ENCODE data around the gene NR1I3. TPM values are rescaled to one million over a fixed set of nuclear protein-coding genes. Genes with fewer than 3 reads are reported as not detected.

NR1I3 gene
- total and polyA plus RNA-seq, 2 donors (not counting 1 experiment from before 2014, with no cell fraction given), result not detected

DNA sequence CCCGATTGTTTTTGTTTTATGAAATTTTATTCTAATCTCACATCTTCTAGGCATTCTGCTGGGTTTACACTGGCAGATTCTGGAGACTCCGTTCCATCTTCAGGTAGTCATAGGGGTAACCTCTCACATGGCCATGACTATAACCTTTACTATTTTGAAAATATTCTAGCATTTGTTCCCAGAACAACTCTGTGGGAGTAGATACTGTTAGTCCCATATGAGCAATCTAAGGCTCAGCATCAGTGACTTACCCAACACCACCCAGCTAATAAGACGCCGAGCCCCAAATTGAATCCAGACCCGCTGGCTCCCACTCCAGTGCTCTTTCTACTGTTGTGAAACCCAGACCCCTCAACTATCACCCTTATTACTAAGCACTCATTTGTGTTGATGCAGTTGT, 49.0 kb downstream of the NR1I3 start:
- WGBS (ENCODE audit: insufficient coverage), result 100% methylated on average over 2 of the region's 5 CpGs
- H3K27me3 Mint-ChIP-seq, result no peaks in the 10 kb centered on the region

DNA sequence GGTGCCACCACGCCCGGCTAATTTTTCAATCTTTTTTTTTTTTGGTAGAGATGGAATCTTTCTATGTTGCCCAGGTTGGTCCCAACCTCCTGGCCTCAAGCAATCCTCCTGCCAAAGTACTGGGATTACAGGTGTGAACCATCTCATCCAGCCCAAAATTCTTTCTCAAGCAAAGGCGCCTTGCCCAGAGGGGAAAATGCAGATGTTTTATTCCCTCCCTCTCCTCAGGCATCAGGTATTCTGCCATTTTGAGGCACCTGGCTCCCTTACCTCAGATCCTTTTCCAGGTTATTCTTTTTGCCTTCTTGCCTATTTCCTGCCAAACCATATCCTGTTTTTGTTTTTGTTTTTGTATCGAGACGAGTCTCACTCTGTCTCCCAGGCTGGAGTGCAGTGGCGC, 49.6 kb downstream of the NR1I3 start:
- Mint-ChIP-seq H3K27me3 (no peaks in the 10 kb centered on the region), H3K4me3 (no peak overlapping the region), H3K4me1 (peaks cover 73% of the 10 kb centered on the region), H3K27ac (peak overlapping the region; percentile 43), H3K9me3 (ENCODE audit: insufficient read depth) (no peaks in the 10 kb centered on the region)
- no peak for DNase-seq
- H3K4me1 ChIP-seq (ENCODE audit: control insufficient read depth in 2 of 2, insufficient read depth in 2 of 2, low read length in 2 of 2), result peaks cover 67 to 82% of the 10 kb centered on the region in 2 donors
- intact Hi-C loops (cut with micrococcal nuclease), result loop anchor here (5.0 kb wide), 1 partner anchor 36 kb away; the partner anchor contains the start of gene UFC1
- peaks cover 26% of the 10 kb centered on the region for H3K79me2 ChIP-seq (ENCODE audit: control insufficient read depth, insufficient read depth, low read length)
- H2AFZ ChIP-seq (ENCODE audit: insufficient read depth, low read depth, low read length, poor library complexity, severe bottlenecking), result no peak overlapping the region
- TF ChIP-seq, protein P1, sequence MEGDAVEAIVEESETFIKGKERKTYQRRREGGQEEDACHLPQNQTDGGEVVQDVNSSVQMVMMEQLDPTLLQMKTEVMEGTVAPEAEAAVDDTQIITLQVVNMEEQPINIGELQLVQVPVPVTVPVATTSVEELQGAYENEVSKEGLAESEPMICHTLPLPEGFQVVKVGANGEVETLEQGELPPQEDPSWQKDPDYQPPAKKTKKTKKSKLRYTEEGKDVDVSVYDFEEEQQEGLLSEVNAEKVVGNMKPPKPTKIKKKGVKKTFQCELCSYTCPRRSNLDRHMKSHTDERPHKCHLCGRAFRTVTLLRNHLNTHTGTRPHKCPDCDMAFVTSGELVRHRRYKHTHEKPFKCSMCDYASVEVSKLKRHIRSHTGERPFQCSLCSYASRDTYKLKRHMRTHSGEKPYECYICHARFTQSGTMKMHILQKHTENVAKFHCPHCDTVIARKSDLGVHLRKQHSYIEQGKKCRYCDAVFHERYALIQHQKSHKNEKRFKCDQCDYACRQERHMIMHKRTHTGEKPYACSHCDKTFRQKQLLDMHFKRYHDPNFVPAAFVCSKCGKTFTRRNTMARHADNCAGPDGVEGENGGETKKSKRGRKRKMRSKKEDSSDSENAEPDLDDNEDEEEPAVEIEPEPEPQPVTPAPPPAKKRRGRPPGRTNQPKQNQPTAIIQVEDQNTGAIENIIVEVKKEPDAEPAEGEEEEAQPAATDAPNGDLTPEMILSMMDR (IDR thresholded peaks at IDR 0.05), result no peak
- CTCF ChIA-PET, result interaction anchor here (0.6 to 1.0 kb wide), 5 partner anchors 13 to 101 kb away, joined by 3 to 4 read pairs (median 4); partner anchors contain the start of gene NDUFS2
- POLR2A ChIA-PET, result interaction anchor here (0.6 to 1.2 kb wide), 2 partner anchors 14 to 24 kb away, joined by 3 to 9 read pairs; no protein-coding TSS in a partner anchor
- no peaks in the 10 kb centered on the region for H4K20me1 ChIP-seq (ENCODE audit: control insufficient read depth, insufficient read depth, low read length, poor library complexity, severe bottlenecking)
- no peak for ATAC-seq (ENCODE audit: low read depth)
- no peaks in the 10 kb centered on the region for H3K9me3 ChIP-seq (ENCODE audit: control extremely low read depth in 1 of 3, control insufficient read depth in 2 of 3, insufficient read depth in 1 of 3, low read length in 2 of 3)
- no peaks in the 10 kb centered on the region for H3K36me3 ChIP-seq (replicated peaks in 1 of 2; ENCODE audit: control extremely low read depth in 1 of 2, control insufficient read depth in 1 of 2, extremely low read depth in 1 of 2, insufficient read depth in 2 of 2, low read length in 1 of 2)
- peak overlapping the region; percentile 5 for H3K4me2 ChIP-seq (replicated peaks; ENCODE audit: low read depth, low read length, poor library complexity, severe bottlenecking)
- no peak overlapping the region for H3K4me3 ChIP-seq (ENCODE audit: control extremely low read depth in 1 of 5, extremely low read depth in 1 of 5, insufficient read depth in 1 of 5, low read depth in 2 of 5, low read length in 4 of 5)
- peak overlapping the region; percentile 2 to 86 for H3K27ac ChIP-seq (ENCODE audit: low read length in 2 of 2)
- no peak overlapping the region for H3K9ac ChIP-seq (ENCODE audit: low read length)
- no peaks in the 10 kb centered on the region for H3K27me3 ChIP-seq (replicated peaks in 1 of 4; ENCODE audit: control extremely low read depth in 1 of 4, control insufficient read depth in 3 of 4, insufficient read depth in 4 of 4, low read length in 3 of 4)
- no CpG with 5 or more reads among the region's 6 CpGs for WGBS (ENCODE audit: insufficient coverage)

More for the DNA sequence above, 49.0 kb downstream of the NR1I3 start:
- POLR2A ChIA-PET, result no interaction called here
- peaks cover 72% of the 10 kb centered on the region for H3K4me1 Mint-ChIP-seq
- no peak overlapping the region for H3K4me3 Mint-ChIP-seq
- H3K79me2 ChIP-seq (ENCODE audit: control insufficient read depth, insufficient read depth, low read length), result peaks cover 26% of the 10 kb centered on the region
- DNase-seq, result no peak
- H3K36me3 ChIP-seq (replicated peaks in 1 of 2; ENCODE audit: control extremely low read depth in 1 of 2, control insufficient read depth in 1 of 2, extremely low read depth in 1 of 2, insufficient read depth in 2 of 2, low read length in 1 of 2), result no peaks in the 10 kb centered on the region
- H2AFZ ChIP-seq (ENCODE audit: insufficient read depth, low read depth, low read length, poor library complexity, severe bottlenecking), result no peak overlapping the region
- H3K9ac ChIP-seq (ENCODE audit: low read length), result no peak overlapping the region
- H3K27me3 ChIP-seq (replicated peaks in 1 of 4; ENCODE audit: control extremely low read depth in 1 of 4, control insufficient read depth in 3 of 4, insufficient read depth in 4 of 4, low read length in 3 of 4), result no peaks in the 10 kb centered on the region
- no peak overlapping the region for H3K4me3 ChIP-seq (ENCODE audit: control extremely low read depth in 1 of 5, extremely low read depth in 1 of 5, insufficient read depth in 1 of 5, low read depth in 2 of 5, low read length in 4 of 5)
- TF ChIP-seq EZH2 (IDR thresholded peaks at IDR 0.05; ENCODE audit: borderline replicate concordance, insufficient read depth, low read depth, low read length, poor library complexity, severe bottlenecking), result no peak
- TF ChIP-seq, protein P1 (IDR thresholded peaks at IDR 0.05), result no peak
- H4K20me1 ChIP-seq (ENCODE audit: control insufficient read depth, insufficient read depth, low read length, poor library complexity, severe bottlenecking), result no peaks in the 10 kb centered on the region
- no peaks in the 10 kb centered on the region for H3K9me3 ChIP-seq (ENCODE audit: control extremely low read depth in 1 of 3, control insufficient read depth in 2 of 3, insufficient read depth in 1 of 3, low read length in 2 of 3)
- H3K4me2 ChIP-seq (replicated peaks; ENCODE audit: low read depth, low read length, poor library complexity, severe bottlenecking), result no peak overlapping the region
- peak overlapping the region in 1 of 2 donors; percentile 53 for H3K27ac ChIP-seq (ENCODE audit: low read length in 2 of 2)
- ATAC-seq (ENCODE audit: low read depth), result no peak
- no peaks in the 10 kb centered on the region for H3K9me3 Mint-ChIP-seq (ENCODE audit: insufficient read depth)
- CTCF ChIA-PET, result interaction anchor here (0.9 kb wide), 1 partner anchor 13 kb away, joined by 4 read pairs; the partner anchor contains the start of gene NDUFS2
- H3K4me1 ChIP-seq (ENCODE audit: control insufficient read depth in 2 of 2, insufficient read depth in 2 of 2, low read length in 2 of 2), result peaks cover 67 to 82% of the 10 kb centered on the region in 2 donors
- intact Hi-C loops (cut with micrococcal nuclease), result loop anchor here (5.0 kb wide), 1 partner anchor 37 kb away; the partner anchor contains the start of gene UFC1
- H3K27ac Mint-ChIP-seq, result peak overlapping the region; percentile 61
